Measurements from ENCODE around the gene HTR3B.

HTR3B gene

GRCh38 chr11:113989381-113989780 lies 84.8 kb downstream of the HTR3B start:
- DNase-seq: no peak

GRCh38 chr11:113989916-113990315 lies 85.3 kb downstream of the HTR3B start:
- no peak for DNase-seq

GRCh38 chr11:113991170-113991569 lies 86.6 kb downstream of the HTR3B start:
- DNase-seq: no peak

- peak in 2 of 56 donors; percentile 7 to 18 for DNase-seq
Observed at GRCh38 chr11:113991718-113992458, 87.3 kb downstream of the HTR3B start.

GRCh38 chr11:113992459-113993110 lies 88.0 kb downstream of the HTR3B start:
- no peak for DNase-seq

GRCh38 chr11:113994077-113994954 lies 89.7 kb downstream of the HTR3B start:
- DNase-seq: peak in 9 of 56 donors; percentile 2 to 23 (median 8)
